IPS-NIHi7 (cell line): Measurements from ENCODE around the gene DUS2.

Source experiments
- DNase-seq: peaks from one replicate; pipeline ENCODE4 v3.0.0; 2012; ENCODE audit warnings: mixed read lengths; ENCODE audit errors: extremely low spot score

Gene DUS2

GRCh38 chr16:68046106-68046505 is 23.0 kb downstream of the DUS2 start:
- no peak for DNase-seq

- no peak for DNase-seq
Measured at GRCh38 chr16:68047987-68048386, 24.9 kb downstream of the DUS2 start.

- no peak for DNase-seq
Measured at GRCh38 chr16:68049449-68049848, 26.4 kb downstream of the DUS2 start.

GRCh38 chr16:68055395-68055794 is 32.3 kb downstream of the DUS2 start:
- no peak for DNase-seq

GRCh38 chr16:68059804-68060203 is 36.7 kb downstream of the DUS2 start:
- no peak for DNase-seq

- no peak for DNase-seq
Measured at GRCh38 chr16:68061396-68061795, 38.3 kb downstream of the DUS2 start.

GRCh38 chr16:68062910-68063393 is 39.9 kb downstream of the DUS2 start:
- no peak for DNase-seq

GRCh38 chr16:68064791-68065365 is 41.8 kb downstream of the DUS2 start:
- peak; percentile 92 for DNase-seq

- DNase-seq = peak; percentile 2
Measured at GRCh38 chr16:68065716-68066305, 42.7 kb downstream of the DUS2 start.

GRCh38 chr16:68066763-68067162 is 43.7 kb downstream of the DUS2 start:
- DNase-seq = no peak

GRCh38 chr16:68068926-68069325 is 45.8 kb downstream of the DUS2 start:
- DNase-seq = no peak

GRCh38 chr16:68069511-68070248 is 46.6 kb downstream of the DUS2 start:
- peak; percentile 4 for DNase-seq

GRCh38 chr16:68070249-68070730 is 47.2 kb downstream of the DUS2 start:
- peak; percentile 5 for DNase-seq

GRCh38 chr16:68070806-68071517 is 47.9 kb downstream of the DUS2 start:
- DNase-seq = peak; percentile 1

GRCh38 chr16:68071518-68071901 is 48.4 kb downstream of the DUS2 start:
- DNase-seq = no peak

- DNase-seq = peak; percentile 8
Measured at GRCh38 chr16:68072038-68072695, 49.1 kb downstream of the DUS2 start.

GRCh38 chr16:68073902-68074760 is 51.0 kb downstream of the DUS2 start:
- DNase-seq = peak; percentile 3

- DNase-seq = peak; percentile 1
Measured at GRCh38 chr16:68074850-68075555, 51.9 kb downstream of the DUS2 start.

- DNase-seq = peak; percentile 1
Measured at GRCh38 chr16:68075980-68076379, 52.9 kb downstream of the DUS2 start.

GRCh38 chr16:68076560-68076959 is 53.5 kb downstream of the DUS2 start:
- peak; percentile 3 for DNase-seq
